ENCODE results near the gene RAD51AP1.

Gene RAD51AP1, protein sequence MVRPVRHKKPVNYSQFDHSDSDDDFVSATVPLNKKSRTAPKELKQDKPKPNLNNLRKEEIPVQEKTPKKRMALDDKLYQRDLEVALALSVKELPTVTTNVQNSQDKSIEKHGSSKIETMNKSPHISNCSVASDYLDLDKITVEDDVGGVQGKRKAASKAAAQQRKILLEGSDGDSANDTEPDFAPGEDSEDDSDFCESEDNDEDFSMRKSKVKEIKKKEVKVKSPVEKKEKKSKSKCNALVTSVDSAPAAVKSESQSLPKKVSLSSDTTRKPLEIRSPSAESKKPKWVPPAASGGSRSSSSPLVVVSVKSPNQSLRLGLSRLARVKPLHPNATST

DNA sequence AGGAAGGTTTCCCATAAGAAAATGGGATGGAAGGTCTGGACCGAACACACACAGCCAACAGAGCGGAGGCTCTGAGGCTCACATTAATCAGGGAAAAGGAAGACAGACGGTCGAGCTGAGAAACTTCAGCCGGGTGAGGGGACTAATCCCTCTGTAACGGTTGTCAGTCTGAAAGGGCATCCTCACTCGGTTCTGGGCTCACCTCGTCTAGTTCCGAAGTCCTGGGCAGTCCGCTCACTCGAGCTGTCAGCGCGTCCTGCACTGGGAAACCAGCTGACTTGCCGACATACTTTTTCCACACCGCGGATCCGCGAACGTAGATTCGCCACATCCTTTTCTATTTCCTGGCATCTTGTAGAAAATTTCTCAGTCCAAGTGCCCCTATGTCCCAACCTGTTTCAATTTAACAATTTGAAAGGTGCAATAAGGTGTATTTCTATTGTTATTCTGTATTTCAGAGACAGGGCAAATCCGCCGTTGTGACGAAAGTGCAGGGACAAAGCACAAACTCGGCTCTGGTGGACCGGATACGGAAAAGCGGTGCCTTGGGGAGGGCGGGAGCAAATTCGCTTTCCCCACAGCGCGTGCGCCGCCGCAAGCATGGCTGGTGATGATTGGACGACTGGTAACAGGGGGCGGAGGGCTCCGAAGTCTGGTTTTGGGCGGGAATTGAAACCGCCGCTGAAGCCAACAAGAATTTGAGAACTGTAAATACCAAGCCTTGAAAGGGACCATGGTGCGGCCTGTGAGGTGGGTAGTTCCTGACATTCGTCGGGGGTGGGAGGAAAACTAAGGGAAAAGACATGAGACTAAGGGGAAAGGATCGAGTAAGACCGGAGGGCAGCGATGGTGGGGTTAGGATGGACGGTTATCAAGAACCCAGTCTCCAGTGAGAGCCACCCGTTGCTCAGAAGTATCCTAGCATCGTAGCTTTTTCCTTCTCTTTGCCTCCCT, at the start of gene RAD51AP1:
RAD51AP1 (plus strand) TSS at position 684 of the 954 bp plus-strand sequence; CDS start at position 734, 50 bp downstream.
- H3K27ac ChIP-seq: peak within 1 kb of the TSS; percentile 80
- TF ChIP-seq, protein P1, sequence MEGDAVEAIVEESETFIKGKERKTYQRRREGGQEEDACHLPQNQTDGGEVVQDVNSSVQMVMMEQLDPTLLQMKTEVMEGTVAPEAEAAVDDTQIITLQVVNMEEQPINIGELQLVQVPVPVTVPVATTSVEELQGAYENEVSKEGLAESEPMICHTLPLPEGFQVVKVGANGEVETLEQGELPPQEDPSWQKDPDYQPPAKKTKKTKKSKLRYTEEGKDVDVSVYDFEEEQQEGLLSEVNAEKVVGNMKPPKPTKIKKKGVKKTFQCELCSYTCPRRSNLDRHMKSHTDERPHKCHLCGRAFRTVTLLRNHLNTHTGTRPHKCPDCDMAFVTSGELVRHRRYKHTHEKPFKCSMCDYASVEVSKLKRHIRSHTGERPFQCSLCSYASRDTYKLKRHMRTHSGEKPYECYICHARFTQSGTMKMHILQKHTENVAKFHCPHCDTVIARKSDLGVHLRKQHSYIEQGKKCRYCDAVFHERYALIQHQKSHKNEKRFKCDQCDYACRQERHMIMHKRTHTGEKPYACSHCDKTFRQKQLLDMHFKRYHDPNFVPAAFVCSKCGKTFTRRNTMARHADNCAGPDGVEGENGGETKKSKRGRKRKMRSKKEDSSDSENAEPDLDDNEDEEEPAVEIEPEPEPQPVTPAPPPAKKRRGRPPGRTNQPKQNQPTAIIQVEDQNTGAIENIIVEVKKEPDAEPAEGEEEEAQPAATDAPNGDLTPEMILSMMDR (IDR thresholded peaks at IDR 0.05): no peak
- TF ChIP-seq ZFX (IDR thresholded peaks at IDR 0.05; ENCODE audit: borderline replicate concordance): no peak

DNA sequence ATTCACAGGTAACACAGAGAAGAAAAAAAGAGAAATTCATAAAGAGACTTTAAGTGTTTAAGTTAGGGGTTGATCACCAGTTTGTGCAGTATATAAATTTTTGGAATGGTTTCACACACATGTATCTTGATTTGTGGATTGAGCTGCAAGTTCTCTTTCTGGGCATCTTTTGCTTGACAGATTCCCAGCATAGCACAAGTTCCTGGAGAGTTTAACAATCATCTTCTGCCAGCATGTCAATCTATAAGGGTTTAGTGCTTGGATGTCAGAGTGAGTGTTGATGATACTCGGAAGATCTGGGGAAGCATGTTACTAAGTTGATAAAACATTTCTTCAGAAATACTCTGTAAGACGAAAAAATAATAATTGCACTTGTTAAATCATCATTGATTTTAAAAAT, 49.1 kb upstream of the RAD51AP1 start:
- no peak for TF ChIP-seq ZFX (IDR thresholded peaks at IDR 0.05; ENCODE audit: borderline replicate concordance)
- TF ChIP-seq, protein P1 (IDR thresholded peaks at IDR 0.05): no peak
- H3K27ac ChIP-seq: no peak overlapping the region

DNA sequence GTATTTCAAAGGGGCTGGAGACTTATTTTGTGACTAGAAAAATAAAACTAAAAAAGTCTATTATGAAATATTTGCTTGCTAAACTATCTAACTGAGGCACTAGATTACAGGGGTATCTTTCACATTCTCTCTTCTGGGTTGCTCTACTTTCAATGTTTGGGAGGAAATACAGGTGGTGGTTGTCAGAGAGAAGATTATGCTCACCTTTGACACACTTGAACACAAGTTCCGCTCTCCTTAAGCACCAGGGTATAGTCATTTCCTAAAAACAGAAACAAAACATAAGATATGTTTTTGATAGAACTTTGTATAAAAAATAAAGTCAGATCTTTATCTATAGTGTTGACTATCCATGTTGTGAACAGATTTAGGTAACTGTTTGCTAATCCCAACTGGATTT, 47.7 kb upstream of the RAD51AP1 start:
- no peak overlapping the region for H3K27ac ChIP-seq
- no peak for TF ChIP-seq ZFX (IDR thresholded peaks at IDR 0.05; ENCODE audit: borderline replicate concordance)
- TF ChIP-seq, protein P1 (IDR thresholded peaks at IDR 0.05): no peak

DNA sequence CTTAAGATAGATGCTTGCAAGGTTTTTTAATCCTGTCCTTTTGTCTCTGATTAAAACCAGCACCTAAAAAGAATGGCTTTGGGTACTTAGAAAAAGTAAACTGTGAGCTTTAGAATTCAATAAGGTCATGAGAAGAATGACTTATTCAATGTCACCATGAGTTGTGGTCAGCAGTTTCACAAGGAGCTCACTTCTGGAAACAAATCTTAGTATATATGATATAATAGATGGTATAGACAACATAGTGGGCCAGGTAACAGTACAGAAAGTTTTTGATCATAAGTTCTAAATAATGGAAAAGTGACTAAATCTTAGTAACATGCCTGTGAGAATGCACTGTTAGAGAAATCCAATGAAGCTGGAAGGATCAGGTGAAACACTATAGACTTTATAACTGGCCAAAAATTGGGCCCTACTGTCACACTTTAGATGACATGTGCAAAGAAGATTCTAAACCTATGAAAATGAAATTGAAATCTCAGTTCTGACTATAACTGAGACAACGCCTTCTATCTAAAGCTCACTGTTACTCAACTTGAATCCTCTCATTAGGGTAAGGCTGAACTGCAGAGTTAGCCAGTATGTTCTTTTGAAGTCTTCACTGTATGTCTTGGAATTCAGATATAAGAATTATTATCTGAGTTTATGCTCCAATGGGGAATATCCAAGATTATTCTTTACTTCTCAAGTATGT, 42.4 kb upstream of the RAD51AP1 start:
- TF ChIP-seq, protein P1 (IDR thresholded peaks at IDR 0.05): no peak
- TF ChIP-seq ZFX (IDR thresholded peaks at IDR 0.05; ENCODE audit: borderline replicate concordance): no peak
- no peak overlapping the region for H3K27ac ChIP-seq

DNA sequence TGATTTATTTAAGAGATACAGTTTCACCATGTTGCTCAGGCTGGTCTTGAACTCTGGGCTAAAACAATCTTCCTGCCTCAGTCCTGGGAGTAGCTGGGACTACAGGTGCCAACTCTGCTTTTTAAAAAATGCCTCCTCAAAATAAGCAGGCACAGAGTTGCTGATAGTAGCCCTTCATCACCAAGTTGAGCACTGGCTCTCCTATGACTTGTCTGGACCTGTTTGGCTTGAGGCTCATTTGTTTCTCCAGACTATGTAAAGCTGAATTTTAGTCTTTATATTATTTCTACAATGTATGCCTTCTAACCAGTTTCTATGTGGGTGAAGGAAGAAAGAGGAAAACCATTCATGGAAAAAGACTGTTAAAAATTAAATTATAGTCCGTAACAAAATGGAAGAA, 39.5 kb upstream of the RAD51AP1 start:
- TF ChIP-seq ZFX (IDR thresholded peaks at IDR 0.05; ENCODE audit: borderline replicate concordance): no peak
- TF ChIP-seq, protein P1 (IDR thresholded peaks at IDR 0.05): no peak
- no peak overlapping the region for H3K27ac ChIP-seq

DNA sequence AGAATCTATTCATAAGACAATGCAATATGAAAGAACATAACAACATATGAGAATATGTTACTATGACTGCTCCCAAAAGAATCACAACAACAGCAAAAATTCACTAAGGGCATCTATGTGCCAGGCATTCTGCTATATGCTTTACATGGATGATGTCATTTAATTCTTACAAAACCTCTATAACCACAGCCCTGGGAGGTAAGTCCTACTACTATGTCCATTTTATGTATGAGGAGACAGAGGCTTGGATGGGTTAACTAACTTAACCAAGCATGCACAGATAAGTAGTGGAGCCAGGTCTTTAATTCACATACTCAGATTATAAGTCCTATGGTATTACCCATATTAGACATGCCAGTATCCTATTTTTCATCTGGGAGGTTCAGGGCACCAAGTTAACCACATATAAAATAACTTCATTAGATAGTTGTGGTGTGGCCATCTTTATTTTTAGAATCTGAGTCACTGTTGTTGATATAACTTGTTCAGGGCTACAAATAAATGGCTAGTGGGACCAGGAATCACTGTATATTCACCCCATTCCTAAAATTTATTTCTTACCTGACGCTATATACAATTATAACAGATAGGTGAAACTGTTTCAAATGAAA, 33.2 kb upstream of the RAD51AP1 start:
- TF ChIP-seq ZFX (IDR thresholded peaks at IDR 0.05; ENCODE audit: borderline replicate concordance): no peak
- TF ChIP-seq, protein P1 (IDR thresholded peaks at IDR 0.05): no peak

More for the DNA sequence above, 33.2 kb upstream of the RAD51AP1 start:
- H3K27ac ChIP-seq: no peak overlapping the region
